A549 (cell line): ENCODE measurements around the gene FAM107B. TPM values are rescaled to one million over a fixed set of nuclear protein-coding genes. Genes with fewer than 3 reads are reported as not detected.

Source experiments
- ATAC-seq, 2 experiments: fragments of 200-7000 bp in 1 of 2; fragments of >200 bp in 1 of 2; cut with Nextera tagmentation in 1 of 2; cut with Tn5 transposase in 1 of 2; 3 replicates each; pipeline versions ENCODE4 v1.8.0 to v1.9.1; 2018 to 2020; ENCODE audit warnings: mild to moderate bottlenecking in 1 of 2, moderate library complexity in 1 of 2
- CTCF ChIA-PET: fragments of 300-600 bp; sonication (Branson Sonifier 250); formaldehyde crosslinking; extraction: SDS; loops from one replicate; lab custom pipeline; 2021; ENCODE audit warnings: antibody characterized with exemption, inconsistent platforms; lab: Yijun Ruan, JAX
- POLR2A ChIA-PET: fragments of 350-600 bp; formaldehyde crosslinking; extraction: SDS; loops from one replicate; lab custom pipeline; 2021; ENCODE audit warnings: antibody characterized with exemption, inconsistent platforms; lab: Yijun Ruan, JAX
- DNase-seq, 2 experiments: peaks; one replicate each; pipeline versions ENCODE4 v3.0.0 to v3.0.0-alpha.2; 2011 to 2016; ENCODE audit warnings: low read depth in 1 of 2, low spot score in 1 of 2
- FAIRE-seq: peaks from 2 replicates; lab custom pipeline; 2011; peaks lifted over from hg19 to GRCh38; lab: Jason Lieb, UNC
- H3K27ac ChIP-seq, 2 experiments: fragments of >200 bp; sonication (Bioruptor Twin); formaldehyde crosslinking; 3 replicates each; pipeline ENCODE4 v1.5.1; 2016 to 2017
- H3K4me1 ChIP-seq: fragments of >200 bp; sonication (Bioruptor Twin); formaldehyde crosslinking; 3 replicates; pipeline ENCODE4 v1.6.1; 2016
- H3K4me2 ChIP-seq: fragments of >200 bp; sonication (Bioruptor Twin); formaldehyde crosslinking; 3 replicates; pipeline ENCODE4 v1.6.1; 2016
- H3K4me3 ChIP-seq: fragments of >200 bp; sonication (Bioruptor Twin); formaldehyde crosslinking; 3 replicates; pipeline ENCODE4 v1.5.1; 2016
- H3K9me3 ChIP-seq: fragments of >200 bp; sonication (Bioruptor Twin); formaldehyde crosslinking; 3 replicates; pipeline ENCODE4 v1.6.1; 2016
- CBX8 ChIP-seq: fragments of 200-600 bp; sonication (generic); IDR thresholded peaks from 2 replicates; pipeline ENCODE4 v1.6.1; 2016
- CHD2 ChIP-seq: fragments of 150-350 bp; IDR thresholded peaks from 2 replicates; pipeline ENCODE4 v1.6.1; 2014; ENCODE audit warnings: low read length; ENCODE audit not compliant: partially characterized antibody
- FOXS1 ChIP-seq: fragments of 250-450 bp; sonication (Bioruptor Pico); IDR thresholded peaks from 2 replicates; pipeline ENCODE4 v1.5.0; 2020; ENCODE audit warnings: mild to moderate bottlenecking, moderate library complexity
- GATA3 ChIP-seq: IDR thresholded peaks from 2 replicates; pipeline ENCODE4 v1.6.1; 2012; ENCODE audit warnings: borderline replicate concordance
- HEYL ChIP-seq: fragments of 250-450 bp; sonication (Bioruptor Pico); IDR thresholded peaks from 2 replicates; pipeline ENCODE4 v1.8.0; 2021; ENCODE audit warnings: mild to moderate bottlenecking, moderate library complexity
- HOXA7 ChIP-seq: fragments of 250-450 bp; sonication (Bioruptor Pico); IDR thresholded peaks from 2 replicates; pipeline ENCODE4 v1.5.0; 2020; ENCODE audit warnings: mild to moderate bottlenecking, moderate library complexity
- HOXB13 ChIP-seq: fragments of 250-450 bp; sonication (Bioruptor Pico); IDR thresholded peaks from 2 replicates; pipeline ENCODE4 v1.5.0; 2020; ENCODE audit warnings: low read depth, mild to moderate bottlenecking, moderate library complexity
- NPAS2 ChIP-seq: fragments of 250-450 bp; sonication (Bioruptor Pico); IDR thresholded peaks from 2 replicates; pipeline ENCODE4 v1.8.0; 2022; ENCODE audit warnings: mild to moderate bottlenecking, moderate library complexity, borderline replicate concordance
- POLR2A ChIP-seq: IDR thresholded peaks from 2 replicates; pipeline ENCODE4 v1.6.1; 2012; ENCODE audit warnings: mild to moderate bottlenecking, low read length
- RARB ChIP-seq: fragments of 250-450 bp; sonication (Bioruptor Pico); IDR thresholded peaks from 2 replicates; pipeline ENCODE4 v1.8.0; 2021; ENCODE audit warnings: mild to moderate bottlenecking, moderate library complexity
- RFX5 ChIP-seq: fragments of 450-650 bp; IDR thresholded peaks from 2 replicates; pipeline ENCODE4 v1.7.1; 2014; ENCODE audit warnings: antibody characterized with exemption, mild to moderate bottlenecking, moderate library complexity
- TFCP2L1 ChIP-seq: fragments of 250-450 bp; sonication (Bioruptor Pico); IDR thresholded peaks from 2 replicates; pipeline ENCODE4 v1.5.0; 2021; ENCODE audit warnings: mild to moderate bottlenecking
- TP53 ChIP-seq: fragments of 250-450 bp; sonication (Bioruptor Pico); IDR thresholded peaks from 2 replicates; pipeline ENCODE4 v1.5.0; 2021; ENCODE audit warnings: mild to moderate bottlenecking, moderate library complexity
- ZFP36 ChIP-seq: fragments of 450-650 bp; IDR thresholded peaks from 2 replicates; pipeline ENCODE4 v1.6.1; 2014; ENCODE audit warnings: borderline replicate concordance; ENCODE audit not compliant: partially characterized antibody
- whole genome bisulfite sequencing: methylation state at CpG from one replicate; pipeline ENCODE4 v1.1.6; 2017; ENCODE audit errors: missing lambda C conversion rate; 5-methylcytosine and 5-hydroxymethylcytosine counted together
- polyA plus RNA-seq, 4 experiments: library from polyadenylated mRNA; depleted of rRNA in 3 of 4; stranded (reverse); fragments of >200 nt; fragmentation: RNase III in 1 of 4; extraction: RNeasy Plus Mini Kit Qiagen cat#74134 plus additional on column Dnase treatment in 1 of 4; gene quantifications; 2 replicates in 3 of 4; 3 replicates in 1 of 4; pipeline ENCODE4 v1.2.3, GENCODE V29; 2011 to 2017
- TF ChIP-seq, protein P1 (sequence below): fragments of >200 bp; sonication (Bioruptor Twin); formaldehyde crosslinking; IDR thresholded peaks from 3 replicates; pipeline ENCODE4 v1.5.1; 2016
- TF ChIP-seq, protein P2 (sequence below): IDR thresholded peaks from 2 replicates; pipeline ENCODE4 v1.6.1; 2012
- TF ChIP-seq, protein P3 (sequence below): IDR thresholded peaks from 2 replicates; pipeline ENCODE4 v1.6.1; 2012
- TF ChIP-seq, protein P4 (sequence below): fragments of 200-600 bp; sonication (generic); IDR thresholded peaks from 2 replicates; pipeline ENCODE4 v1.6.1; 2016; ENCODE audit warnings: antibody characterized with exemption, mild to moderate bottlenecking, moderate library complexity
- TF ChIP-seq, protein P5 (sequence below): fragments of 250-450 bp; sonication (Bioruptor Pico); IDR thresholded peaks from 2 replicates; pipeline ENCODE4 v1.5.0; 2020; ENCODE audit warnings: low read depth, mild to moderate bottlenecking, moderate library complexity

The FAM107B gene
- polyA plus RNA-seq, 2 of the 4 experiments (the other 2 are of a cell fraction), result 99.9 to 173 TPM

DNA sequence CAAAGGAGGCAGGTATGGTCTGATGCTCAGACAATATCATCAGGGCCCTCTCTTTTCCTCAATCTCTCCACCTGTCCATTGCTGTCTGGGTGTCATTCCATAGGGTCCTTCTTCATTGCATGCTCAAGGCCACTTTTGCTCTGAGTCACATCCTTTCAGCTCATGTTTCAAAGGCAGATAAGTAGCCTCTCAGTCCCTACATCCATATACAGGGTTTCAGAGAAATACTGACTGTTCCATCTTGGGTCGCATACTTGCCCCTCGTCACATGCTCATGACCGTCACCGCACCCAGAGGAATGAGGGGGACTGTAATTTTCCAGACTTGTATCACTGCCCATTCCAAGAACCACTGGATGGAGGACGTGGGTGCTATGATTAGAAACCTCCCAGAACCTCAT is 93.4 kb downstream of the FAM107B start:
- FAIRE-seq (no peak), ATAC-seq (no peak)
- CTCF ChIA-PET, result no interaction called here
- WGBS, result 90% methylated on average over 5 of the region's 5 CpGs
- no peak overlapping the region for H3K4me3 ChIP-seq
- H3K9me3 ChIP-seq, result no peaks in the 10 kb centered on the region
- no peaks in the 10 kb centered on the region for H3K4me1 ChIP-seq
- TF ChIP-seq RFX5 (no peak), POLR2A (no peak), GATA3 (no peak)
- TF ChIP-seq, all 56 proteins: peak for 0
- no peak for DNase-seq
- POLR2A ChIA-PET, result no interaction called here
- no peak overlapping the region; a peak in 1 of 6 replicates for H3K27ac ChIP-seq
- H3K4me2 ChIP-seq, result no peak overlapping the region

DNA sequence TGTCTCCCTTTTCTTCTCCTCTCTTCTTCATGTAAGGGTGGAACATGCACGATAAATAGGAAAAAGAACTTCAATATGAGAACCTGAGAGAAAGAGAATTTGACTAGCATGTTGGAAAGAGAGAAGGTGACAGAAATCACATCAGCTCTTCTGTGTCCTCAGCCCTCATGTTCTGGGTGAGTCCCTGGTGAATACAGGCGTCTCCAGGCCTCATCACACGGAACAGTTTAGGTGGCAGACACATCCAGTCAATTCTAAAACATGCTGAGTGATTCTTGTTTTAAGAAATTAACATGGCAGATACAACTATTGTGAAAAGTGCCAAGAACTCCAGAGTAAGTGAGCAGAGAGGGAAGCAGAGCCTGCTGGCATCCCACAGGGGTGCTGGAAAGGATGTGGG is 96.1 kb downstream of the FAM107B start:
- Histone ChIP-seq H3K4me1 (peaks cover 13% of the 10 kb centered on the region), H3K4me2 (no peak overlapping the region), H3K9me3 (no peaks in the 10 kb centered on the region), H3K27ac (0 out of 6 replicates have a peak overlapping the region, but pooled peaks of 1 of the 2 experiments have one; percentile 21), H3K4me3 (no peak overlapping the region)
- 83% methylated on average over 3 of the region's 3 CpGs for WGBS
- ATAC-seq (no peak), FAIRE-seq (no peak), DNase-seq (no peak)
- CTCF ChIA-PET, result interaction anchor here (0.6 to 1.2 kb wide), 3 partner anchors 11 to 27 kb away, joined by 3 read pairs; no protein-coding TSS in a partner anchor
- TF ChIP-seq, protein P1, sequence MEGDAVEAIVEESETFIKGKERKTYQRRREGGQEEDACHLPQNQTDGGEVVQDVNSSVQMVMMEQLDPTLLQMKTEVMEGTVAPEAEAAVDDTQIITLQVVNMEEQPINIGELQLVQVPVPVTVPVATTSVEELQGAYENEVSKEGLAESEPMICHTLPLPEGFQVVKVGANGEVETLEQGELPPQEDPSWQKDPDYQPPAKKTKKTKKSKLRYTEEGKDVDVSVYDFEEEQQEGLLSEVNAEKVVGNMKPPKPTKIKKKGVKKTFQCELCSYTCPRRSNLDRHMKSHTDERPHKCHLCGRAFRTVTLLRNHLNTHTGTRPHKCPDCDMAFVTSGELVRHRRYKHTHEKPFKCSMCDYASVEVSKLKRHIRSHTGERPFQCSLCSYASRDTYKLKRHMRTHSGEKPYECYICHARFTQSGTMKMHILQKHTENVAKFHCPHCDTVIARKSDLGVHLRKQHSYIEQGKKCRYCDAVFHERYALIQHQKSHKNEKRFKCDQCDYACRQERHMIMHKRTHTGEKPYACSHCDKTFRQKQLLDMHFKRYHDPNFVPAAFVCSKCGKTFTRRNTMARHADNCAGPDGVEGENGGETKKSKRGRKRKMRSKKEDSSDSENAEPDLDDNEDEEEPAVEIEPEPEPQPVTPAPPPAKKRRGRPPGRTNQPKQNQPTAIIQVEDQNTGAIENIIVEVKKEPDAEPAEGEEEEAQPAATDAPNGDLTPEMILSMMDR, result no peak
- TF ChIP-seq, protein P2, sequence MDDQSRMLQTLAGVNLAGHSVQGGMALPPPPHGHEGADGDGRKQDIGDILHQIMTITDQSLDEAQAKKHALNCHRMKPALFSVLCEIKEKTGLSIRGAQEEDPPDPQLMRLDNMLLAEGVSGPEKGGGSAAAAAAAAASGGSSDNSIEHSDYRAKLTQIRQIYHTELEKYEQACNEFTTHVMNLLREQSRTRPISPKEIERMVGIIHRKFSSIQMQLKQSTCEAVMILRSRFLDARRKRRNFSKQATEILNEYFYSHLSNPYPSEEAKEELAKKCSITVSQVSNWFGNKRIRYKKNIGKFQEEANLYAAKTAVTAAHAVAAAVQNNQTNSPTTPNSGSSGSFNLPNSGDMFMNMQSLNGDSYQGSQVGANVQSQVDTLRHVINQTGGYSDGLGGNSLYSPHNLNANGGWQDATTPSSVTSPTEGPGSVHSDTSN, result no peak
- TF ChIP-seq TFCP2L1 (CRISPR knock-in tag) (no peak), FOXS1 (CRISPR knock-in tag) (no peak), TP53 (no peak), HEYL (CRISPR knock-in tag) (no peak), CBX8 (no peak), HOXA7 (CRISPR knock-in tag) (no peak), NPAS2 (CRISPR knock-in tag) (no peak), CHD2 (no peak), RARB (CRISPR knock-in tag) (no peak), ZFP36 (no peak), HOXB13 (CRISPR knock-in tag) (no peak)
- TF ChIP-seq, protein P3, sequence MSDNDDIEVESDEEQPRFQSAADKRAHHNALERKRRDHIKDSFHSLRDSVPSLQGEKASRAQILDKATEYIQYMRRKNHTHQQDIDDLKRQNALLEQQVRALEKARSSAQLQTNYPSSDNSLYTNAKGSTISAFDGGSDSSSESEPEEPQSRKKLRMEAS, result no peak
- TF ChIP-seq, protein P4, sequence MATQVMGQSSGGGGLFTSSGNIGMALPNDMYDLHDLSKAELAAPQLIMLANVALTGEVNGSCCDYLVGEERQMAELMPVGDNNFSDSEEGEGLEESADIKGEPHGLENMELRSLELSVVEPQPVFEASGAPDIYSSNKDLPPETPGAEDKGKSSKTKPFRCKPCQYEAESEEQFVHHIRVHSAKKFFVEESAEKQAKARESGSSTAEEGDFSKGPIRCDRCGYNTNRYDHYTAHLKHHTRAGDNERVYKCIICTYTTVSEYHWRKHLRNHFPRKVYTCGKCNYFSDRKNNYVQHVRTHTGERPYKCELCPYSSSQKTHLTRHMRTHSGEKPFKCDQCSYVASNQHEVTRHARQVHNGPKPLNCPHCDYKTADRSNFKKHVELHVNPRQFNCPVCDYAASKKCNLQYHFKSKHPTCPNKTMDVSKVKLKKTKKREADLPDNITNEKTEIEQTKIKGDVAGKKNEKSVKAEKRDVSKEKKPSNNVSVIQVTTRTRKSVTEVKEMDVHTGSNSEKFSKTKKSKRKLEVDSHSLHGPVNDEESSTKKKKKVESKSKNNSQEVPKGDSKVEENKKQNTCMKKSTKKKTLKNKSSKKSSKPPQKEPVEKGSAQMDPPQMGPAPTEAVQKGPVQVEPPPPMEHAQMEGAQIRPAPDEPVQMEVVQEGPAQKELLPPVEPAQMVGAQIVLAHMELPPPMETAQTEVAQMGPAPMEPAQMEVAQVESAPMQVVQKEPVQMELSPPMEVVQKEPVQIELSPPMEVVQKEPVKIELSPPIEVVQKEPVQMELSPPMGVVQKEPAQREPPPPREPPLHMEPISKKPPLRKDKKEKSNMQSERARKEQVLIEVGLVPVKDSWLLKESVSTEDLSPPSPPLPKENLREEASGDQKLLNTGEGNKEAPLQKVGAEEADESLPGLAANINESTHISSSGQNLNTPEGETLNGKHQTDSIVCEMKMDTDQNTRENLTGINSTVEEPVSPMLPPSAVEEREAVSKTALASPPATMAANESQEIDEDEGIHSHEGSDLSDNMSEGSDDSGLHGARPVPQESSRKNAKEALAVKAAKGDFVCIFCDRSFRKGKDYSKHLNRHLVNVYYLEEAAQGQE, result no peak
- TF ChIP-seq, protein P5, sequence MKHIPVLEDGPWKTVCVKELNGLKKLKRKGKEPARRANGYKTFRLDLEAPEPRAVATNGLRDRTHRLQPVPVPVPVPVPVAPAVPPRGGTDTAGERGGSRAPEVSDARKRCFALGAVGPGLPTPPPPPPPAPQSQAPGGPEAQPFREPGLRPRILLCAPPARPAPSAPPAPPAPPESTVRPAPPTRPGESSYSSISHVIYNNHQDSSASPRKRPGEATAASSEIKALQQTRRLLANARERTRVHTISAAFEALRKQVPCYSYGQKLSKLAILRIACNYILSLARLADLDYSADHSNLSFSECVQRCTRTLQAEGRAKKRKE (CRISPR knock-in tag), result no peak
- POLR2A ChIA-PET, result no interaction called here
